GM21515 (cell line): ENCODE data around the gene HNF1B.

Experiments
- ATAC-seq: cut with Tn5 transposase; IDR thresholded peaks from one replicate; pipeline ENCODE4 v1.9.1; 2021; ENCODE audit not compliant: unreplicated experiment

HNF1B gene

DNA sequence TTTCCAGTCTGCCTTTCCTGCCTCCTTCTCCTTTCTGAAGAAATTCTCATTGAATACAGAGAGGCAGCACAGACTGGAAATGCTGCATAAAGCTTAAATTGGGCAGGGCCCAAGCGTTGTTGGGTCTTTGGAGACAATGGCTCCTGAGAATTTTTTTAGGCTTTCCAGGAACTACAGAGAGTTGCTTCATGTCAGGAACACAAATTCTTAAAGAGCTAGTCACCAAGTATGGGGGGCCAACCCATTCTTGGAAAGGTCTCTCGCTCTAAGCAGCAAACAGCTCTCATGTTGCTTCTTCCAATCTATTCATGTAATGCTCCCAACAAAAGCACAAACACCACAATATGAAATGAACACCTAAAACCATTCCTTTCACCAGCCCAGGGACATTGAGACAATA lies 6.9 kb downstream of the HNF1B start:
- no peak for ATAC-seq

- no peak for ATAC-seq
Observed at GRCh38 chr17:37737081-37737480, 7.8 kb downstream of the HNF1B start.

- ATAC-seq, result no peak
Observed at GRCh38 chr17:37736428-37736827, 8.4 kb downstream of the HNF1B start.

DNA sequence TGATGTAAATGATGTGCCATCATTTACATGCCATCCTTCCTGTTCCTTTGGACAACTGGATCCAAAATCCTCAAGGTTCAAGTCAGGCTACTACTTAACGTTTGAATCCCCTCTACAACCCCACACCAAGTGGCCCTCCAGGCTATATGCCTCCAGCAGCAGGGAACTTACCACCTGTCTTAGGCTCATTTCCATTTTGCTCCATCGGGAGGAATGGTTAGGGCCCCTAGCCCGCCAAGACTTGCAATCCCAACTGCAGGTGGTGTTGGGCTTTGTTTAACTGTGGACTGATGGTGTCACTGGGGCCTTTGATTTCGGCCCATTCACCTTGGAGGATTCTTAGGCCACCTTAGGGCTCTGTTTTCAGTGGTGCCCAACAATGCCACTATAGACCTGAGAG lies 9.7 kb downstream of the HNF1B start:
- ATAC-seq, result no peak

- ATAC-seq, result no peak
Observed at GRCh38 chr17:37732316-37732715, 12.5 kb downstream of the HNF1B start.

- no peak for ATAC-seq
Observed at GRCh38 chr17:37731056-37731455, 13.8 kb downstream of the HNF1B start.

DNA sequence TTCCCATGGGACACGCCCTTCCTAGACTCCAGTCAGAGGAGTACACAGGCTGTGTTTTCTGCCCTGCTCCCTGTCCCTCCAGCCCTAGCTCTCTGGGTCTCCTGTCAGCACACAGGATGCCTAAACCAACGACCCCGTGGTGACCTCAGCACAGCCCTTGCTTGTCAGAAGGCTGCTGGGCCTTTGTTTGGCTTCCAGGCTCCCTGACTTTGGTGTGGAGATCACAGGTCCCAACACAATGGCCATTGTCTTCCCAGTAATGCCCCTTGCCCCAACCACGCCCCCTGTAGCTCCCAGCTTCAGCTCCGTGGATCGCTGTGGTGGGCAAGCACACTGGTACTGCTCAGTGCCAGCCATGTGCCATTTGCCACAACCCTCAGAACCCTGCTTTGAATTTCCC lies 15.0 kb downstream of the HNF1B start:
- no peak for ATAC-seq

DNA sequence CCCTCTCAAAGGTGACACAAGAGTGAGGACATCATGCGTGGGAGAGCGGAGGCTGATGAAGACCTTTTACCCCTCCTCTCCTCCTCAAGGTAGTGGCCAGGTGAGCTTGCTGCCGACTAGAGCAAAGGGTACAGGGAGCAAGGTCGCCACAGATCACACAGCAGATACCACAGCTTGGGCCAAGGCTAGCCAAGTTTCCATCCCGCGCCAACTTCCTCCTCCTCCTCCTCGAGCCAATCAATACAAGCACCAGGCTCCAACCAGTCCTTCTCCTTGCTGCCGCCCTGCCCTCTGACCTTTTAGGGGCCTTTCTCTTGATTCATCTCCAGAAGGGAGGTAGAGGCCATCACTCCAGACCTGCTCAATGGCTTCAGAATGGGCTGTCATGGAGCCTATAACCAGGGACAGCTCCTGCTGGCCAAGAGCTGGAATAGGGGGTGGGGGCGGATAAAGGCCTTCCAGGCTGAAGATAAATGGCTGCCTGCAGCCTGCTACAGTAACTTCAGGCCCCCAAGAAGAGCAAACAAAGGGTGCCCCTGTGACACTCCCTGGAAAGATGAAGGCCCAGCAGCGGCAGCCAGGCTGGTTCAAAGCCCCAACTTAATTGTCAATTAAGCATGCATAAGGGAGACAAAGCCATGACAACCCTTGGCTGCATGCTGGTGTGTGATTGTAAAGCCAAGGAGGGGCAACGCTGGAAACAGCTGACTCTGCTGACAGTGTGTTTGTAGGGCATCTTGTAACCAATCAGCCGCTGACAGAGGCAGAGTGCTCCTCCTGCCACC lies 17.8 kb downstream of the HNF1B start:
- ATAC-seq, result no peak

DNA sequence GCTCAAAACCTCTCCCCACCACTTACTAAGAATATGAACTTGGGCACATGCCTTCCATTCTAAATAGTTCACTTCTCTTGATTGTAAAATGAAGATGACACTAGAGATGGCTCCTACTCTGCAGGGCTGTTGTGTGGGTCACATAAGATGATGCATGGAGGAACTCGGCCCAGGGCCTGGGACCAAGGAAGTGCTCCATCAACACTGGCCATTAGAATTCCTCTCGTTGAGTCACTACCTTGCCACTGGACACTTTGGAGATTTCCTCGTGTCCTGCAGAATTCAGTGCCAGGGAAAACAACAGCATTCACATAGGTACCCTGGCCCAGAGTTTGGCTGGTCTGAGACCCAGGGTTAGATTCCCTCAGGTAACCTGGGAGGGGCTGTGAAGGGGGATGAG lies 18.6 kb downstream of the HNF1B start:
- ATAC-seq, result no peak

DNA sequence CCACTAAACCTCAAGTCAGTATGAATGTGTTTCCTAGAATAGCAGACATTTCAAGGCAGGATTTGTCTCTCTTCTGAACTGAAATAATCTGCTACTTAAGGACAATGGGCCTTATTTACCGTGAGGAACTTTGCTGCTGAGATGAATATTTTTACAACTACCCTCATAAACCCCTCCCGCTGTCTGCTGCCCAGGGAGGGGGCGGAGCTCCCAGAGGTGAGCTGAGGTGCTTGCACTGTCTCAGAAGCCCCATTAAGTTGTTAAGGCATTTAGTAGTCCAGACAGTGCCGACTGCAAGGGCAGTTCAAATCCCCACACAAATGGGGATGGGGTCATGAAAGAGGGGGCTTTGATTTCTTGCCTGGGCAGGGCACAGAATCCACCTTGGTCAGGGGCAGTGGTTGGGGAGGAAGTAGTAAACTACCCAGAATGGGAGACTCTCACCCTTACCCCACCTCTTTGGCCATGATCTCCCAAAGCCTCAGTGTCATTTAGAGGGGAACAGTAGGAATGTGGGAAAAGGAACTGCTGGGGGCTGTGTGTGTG lies 19.2 kb downstream of the HNF1B start:
- no peak for ATAC-seq

DNA sequence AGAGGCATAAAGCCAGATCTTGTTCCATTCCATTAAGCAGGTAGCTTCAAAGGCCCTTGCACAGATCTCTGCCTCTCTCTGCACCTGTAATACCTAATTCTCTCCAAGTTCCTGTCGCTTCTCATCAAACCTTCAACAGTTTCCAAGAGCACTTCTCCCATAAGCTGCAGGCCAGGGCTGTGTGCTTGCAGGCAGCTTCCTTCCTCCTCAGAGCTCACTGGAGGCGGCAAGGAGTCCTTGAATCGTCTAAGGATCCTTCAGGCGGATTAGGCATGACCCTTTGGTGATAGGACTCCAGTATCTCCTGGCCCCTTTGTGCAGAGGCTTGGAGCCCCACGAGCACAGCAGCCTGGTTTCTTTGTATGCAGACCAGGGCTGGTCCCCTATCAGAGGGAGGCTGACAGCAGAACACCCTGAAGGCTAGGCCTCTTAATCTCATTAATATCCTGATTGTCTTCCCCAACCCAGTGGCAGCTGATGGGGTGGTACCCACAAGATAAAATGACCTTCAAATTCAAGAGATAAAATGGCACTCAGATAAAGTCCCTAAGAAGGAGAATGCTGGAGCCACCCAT lies 19.8 kb downstream of the HNF1B start:
- ATAC-seq, result no peak

GRCh38 chr17:37720989-37721388 lies 23.9 kb downstream of the HNF1B start:
- no peak for ATAC-seq

DNA sequence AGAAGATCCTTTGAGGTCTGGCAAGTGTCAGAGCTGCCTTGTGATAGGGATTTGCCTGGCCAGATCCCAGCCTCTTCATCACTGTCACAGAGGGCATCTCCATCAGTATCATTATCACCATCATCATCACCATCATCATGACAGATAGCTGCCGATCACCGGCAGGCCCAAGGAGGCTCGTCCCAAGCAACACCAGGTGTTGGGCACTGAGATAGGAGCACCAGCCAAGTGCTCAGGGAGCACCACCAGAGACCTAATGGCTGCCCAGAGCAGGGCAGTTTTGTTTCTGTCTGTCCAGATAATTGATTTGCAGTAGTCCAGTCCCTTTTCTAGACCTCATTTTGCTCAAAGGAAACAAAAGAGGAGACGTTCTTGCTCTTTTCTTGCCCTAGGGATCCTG lies 25.0 kb downstream of the HNF1B start:
- ATAC-seq, result no peak

DNA sequence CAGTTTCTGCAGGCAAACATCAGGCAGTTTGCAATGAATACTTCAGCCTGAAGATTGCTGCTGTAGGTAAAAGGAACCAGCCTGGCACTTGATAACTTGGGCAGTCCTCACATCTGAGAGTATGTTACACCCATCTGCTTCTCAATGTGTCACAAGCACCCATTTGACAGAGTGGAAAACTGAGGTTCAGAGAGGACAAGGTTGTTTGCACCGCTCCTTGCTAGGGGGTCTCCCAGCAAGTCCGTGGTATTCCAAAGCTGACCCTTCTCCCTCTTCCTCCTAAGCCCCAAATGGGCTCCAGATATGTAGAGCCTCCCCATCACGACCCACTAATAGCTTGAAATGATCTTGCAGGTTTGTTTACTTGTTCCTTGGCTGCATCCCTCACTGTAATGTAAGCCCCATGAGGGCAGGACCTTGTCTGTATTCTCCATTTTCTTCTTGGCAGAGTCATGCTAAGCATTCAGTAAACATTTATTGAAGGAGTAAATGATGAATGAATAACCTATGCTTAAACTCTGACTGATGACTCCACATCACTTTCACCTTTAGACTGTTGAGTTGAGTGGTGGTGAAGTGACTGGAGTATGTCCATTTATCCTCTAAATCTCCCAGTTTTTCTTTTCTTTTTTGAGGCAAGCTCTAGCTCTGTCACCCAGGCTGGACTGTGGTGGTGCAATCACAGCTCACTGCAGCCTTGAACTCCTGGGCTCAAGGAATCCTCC lies 26.4 kb downstream of the HNF1B start:
- ATAC-seq, result no peak

- ATAC-seq, result no peak
Observed at GRCh38 chr17:37717627-37718323, 27.1 kb downstream of the HNF1B start.

DNA sequence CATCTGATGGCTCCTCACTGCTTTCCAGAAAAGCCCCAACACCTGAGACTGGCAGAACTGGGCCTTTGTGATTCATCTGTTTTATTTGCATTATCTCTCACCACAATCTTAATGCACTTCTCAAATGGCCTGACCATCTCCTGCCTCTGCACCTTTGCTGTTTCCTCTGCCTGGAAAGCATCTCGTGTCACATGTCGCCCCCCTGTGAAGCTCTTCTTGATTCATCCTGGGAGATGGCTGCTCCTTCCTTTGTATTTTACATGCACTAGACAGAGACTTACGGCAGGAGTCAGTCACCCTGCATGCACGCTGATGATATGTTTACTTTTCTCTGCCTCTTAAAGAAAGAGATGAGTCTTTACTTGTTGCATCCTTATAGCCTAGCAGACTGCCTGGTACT lies 30.0 kb downstream of the HNF1B start:
- ATAC-seq, result no peak

DNA sequence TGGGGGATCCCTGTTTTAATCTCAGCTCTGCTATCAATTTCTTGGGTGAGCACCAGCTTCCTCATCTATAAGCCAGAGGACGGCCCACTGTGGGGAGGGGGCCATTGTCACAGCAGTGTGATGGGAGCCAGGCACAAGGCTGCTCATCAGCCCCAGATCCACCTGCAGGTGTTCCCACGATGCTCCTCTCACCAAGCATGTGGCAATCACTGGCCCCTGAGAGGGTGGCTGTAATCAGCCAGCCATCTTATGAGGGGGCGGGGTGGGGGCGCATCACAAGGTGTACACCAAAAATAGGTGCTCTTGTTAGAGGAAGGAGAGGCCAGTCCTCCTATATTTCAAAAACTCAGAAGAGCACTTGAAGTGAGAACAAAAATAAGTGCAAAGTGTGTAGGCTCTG lies 31.2 kb downstream of the HNF1B start:
- no peak for ATAC-seq

- no peak for ATAC-seq
Observed at GRCh38 chr17:37713028-37713431, 31.8 kb downstream of the HNF1B start.

DNA sequence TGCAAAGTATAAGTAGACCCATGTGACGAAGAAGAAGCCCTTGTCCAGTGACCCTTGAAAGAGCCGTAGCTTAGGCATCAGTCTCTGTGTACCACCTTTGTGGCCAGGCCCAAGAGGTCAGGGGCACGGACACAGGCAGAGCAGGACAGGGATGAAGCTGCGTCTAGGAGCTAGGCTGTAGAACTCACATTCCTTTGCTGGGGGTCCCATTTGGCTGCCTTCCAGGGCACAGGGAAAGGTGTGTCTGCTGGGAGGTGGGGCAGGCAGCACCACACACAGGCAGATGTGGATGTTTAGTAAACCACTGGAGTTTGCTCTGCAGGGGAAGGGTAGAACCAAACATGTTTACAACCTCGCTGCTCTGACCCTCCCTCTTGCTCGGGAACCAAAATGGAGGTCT lies 33.7 kb downstream of the HNF1B start:
- ATAC-seq, result no peak

- no peak for ATAC-seq
Observed at GRCh38 chr17:37710344-37710886, 34.4 kb downstream of the HNF1B start.

DNA sequence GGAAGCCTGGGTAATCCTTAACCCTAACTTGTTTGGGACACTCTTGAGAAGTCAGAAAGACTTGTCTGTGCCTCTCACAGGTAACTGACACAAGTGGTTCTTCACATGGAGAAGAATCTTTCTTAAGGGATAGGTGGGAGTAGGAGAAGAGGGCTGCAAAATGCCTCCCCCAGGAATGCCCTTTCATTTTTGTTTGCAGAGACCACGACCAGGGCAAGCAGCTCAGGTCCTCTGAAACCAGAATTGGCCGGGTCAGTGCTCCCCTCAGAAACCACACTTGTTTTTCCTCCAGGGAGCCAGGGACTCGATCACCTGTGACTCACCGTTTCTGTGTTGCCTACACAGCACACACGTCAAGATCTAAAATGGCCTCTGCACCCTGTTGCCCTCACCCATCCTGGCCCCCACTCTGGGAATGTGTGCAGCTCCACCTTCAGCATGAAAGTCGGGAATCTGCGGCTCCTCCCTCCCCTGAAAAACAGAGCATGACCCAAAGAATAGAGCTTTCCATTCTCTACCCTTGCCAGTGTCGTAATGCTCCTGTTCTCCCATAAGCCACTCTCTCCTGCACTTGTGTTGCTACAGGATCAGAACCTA lies 36.1 kb downstream of the HNF1B start:
- no peak for ATAC-seq
